ENCODE measurements around the gene PKHD1.

Gene PKHD1

GRCh38 chr6:51616243-51616642, 471.2 kb downstream of the PKHD1 start:
- DNase-seq (ENCODE audit: low spot score), result no peak

GRCh38 chr6:51614725-51615124, 472.7 kb downstream of the PKHD1 start:
- no peak for DNase-seq (ENCODE audit: low spot score)

GRCh38 chr6:51613558-51613957, 473.9 kb downstream of the PKHD1 start:
- DNase-seq (ENCODE audit: low spot score), result no peak

- no peak for DNase-seq (ENCODE audit: low spot score)
Observed at GRCh38 chr6:51608932-51609331, 478.5 kb downstream of the PKHD1 start.

- DNase-seq (ENCODE audit: low spot score), result no peak
Observed at GRCh38 chr6:51608383-51608782, 479.0 kb downstream of the PKHD1 start.

- DNase-seq (ENCODE audit: low spot score), result no peak
Observed at GRCh38 chr6:51600514-51600913, 486.9 kb downstream of the PKHD1 start.

- no peak for DNase-seq (ENCODE audit: low spot score)
Observed at GRCh38 chr6:51598171-51598570, 489.2 kb downstream of the PKHD1 start.

- no peak for DNase-seq (ENCODE audit: low spot score)
Observed at GRCh38 chr6:51594981-51595380, 492.4 kb downstream of the PKHD1 start.

GRCh38 chr6:51585264-51585663, 502.1 kb downstream of the PKHD1 start:
- DNase-seq (ENCODE audit: low spot score), result no peak

- no peak for DNase-seq (ENCODE audit: low spot score)
Observed at GRCh38 chr6:51584163-51584562, 503.2 kb downstream of the PKHD1 start.

GRCh38 chr6:51578994-51579393, 508.4 kb downstream of the PKHD1 start:
- DNase-seq (ENCODE audit: low spot score), result no peak

GRCh38 chr6:51578362-51578761, 509.1 kb downstream of the PKHD1 start:
- no peak for DNase-seq (ENCODE audit: low spot score)

GRCh38 chr6:51574040-51574439, 513.4 kb downstream of the PKHD1 start:
- DNase-seq (ENCODE audit: low spot score), result no peak

- no peak for DNase-seq (ENCODE audit: low spot score)
Observed at GRCh38 chr6:51571168-51571567, 516.2 kb downstream of the PKHD1 start.

- DNase-seq (ENCODE audit: low spot score), result no peak
Observed at GRCh38 chr6:51570168-51570921, 517.1 kb downstream of the PKHD1 start.

- no peak for DNase-seq (ENCODE audit: low spot score)
Observed at GRCh38 chr6:51569594-51569993, 517.8 kb downstream of the PKHD1 start.

- DNase-seq (ENCODE audit: low spot score), result no peak
Observed at GRCh38 chr6:51568771-51569170, 518.6 kb downstream of the PKHD1 start.

- DNase-seq (ENCODE audit: low spot score), result no peak
Observed at GRCh38 chr6:51565472-51565871, 521.9 kb downstream of the PKHD1 start.
